PC-9 (cell line): ENCODE data around the gene SNRNP70. TPM values are rescaled to one million over a fixed set of nuclear protein-coding genes. Genes with fewer than 3 reads are reported as not detected.
"Not testable (repeated sequence)": the region's sequence is repeated elsewhere in the genome, so short reads cannot be mapped to it uniquely, and the experiment has no call there.

Experiments used
- BruUV-seq: library from RNA; stranded (reverse); fragments of 400-500 nt; replicated peaks from 2 replicates; lab custom pipeline; 2021; lab: Mats Ljungman, UMichigan
- CTCF ChIA-PET: fragments of 300-600 bp; sonication (Branson Sonifier 250); formaldehyde crosslinking; loops from one replicate; lab custom pipeline; 2022; ENCODE audit warnings: antibody characterized with exemption; lab: Charles Lee
- POLR2A ChIA-PET: fragments of 300-600 bp; sonication (Branson Sonifier 250); formaldehyde crosslinking; loops from one replicate; lab custom pipeline; 2022; ENCODE audit warnings: antibody characterized with exemption; ENCODE audit not compliant: unreplicated experiment; lab: Charles Lee
- DNase-seq, 2 experiments: peaks; one replicate each; pipeline versions ENCODE4 v3.0.0 to v3.0.0-alpha.2; 2015 to 2022; ENCODE audit warnings: mixed read lengths in 1 of 2
- H2AFZ ChIP-seq: fragments of 200-600 bp; sonication (generic); 2 replicates; pipeline ENCODE4 v1.8.1; 2017; ENCODE audit warnings: antibody characterized with exemption
- H3F3A ChIP-seq: fragments of 200-600 bp; sonication (generic); 2 replicates; pipeline ENCODE4 v1.8.1; 2017; ENCODE audit warnings: antibody characterized with exemption, mild to moderate bottlenecking, low read depth; ENCODE audit not compliant: insufficient read depth
- H3K27ac ChIP-seq: fragments of 200-600 bp; sonication (generic); 2 replicates; pipeline ENCODE4 v1.6.1; 2016; ENCODE audit warnings: mixed run types
- H3K27me3 ChIP-seq: fragments of 200-600 bp; sonication (generic); 2 replicates; pipeline ENCODE4 v1.6.1; 2016; ENCODE audit warnings: low read depth, mixed run types; ENCODE audit not compliant: insufficient read depth
- H3K36me3 ChIP-seq: fragments of 200-600 bp; sonication (generic); 2 replicates; pipeline ENCODE4 v1.6.1; 2016; ENCODE audit warnings: low read depth, mixed run types
- H3K4me1 ChIP-seq: fragments of 200-600 bp; sonication (generic); replicated peaks from 2 replicates; pipeline ENCODE4 v1.6.1; 2016; ENCODE audit warnings: mixed run types; ENCODE audit not compliant: insufficient read depth
- H3K4me2 ChIP-seq: fragments of 200-600 bp; sonication (generic); 2 replicates; pipeline ENCODE4 v1.6.1; 2017; ENCODE audit warnings: mixed run types
- H3K4me3 ChIP-seq: fragments of 200-600 bp; sonication (generic); 2 replicates; pipeline ENCODE4 v1.6.1; 2016; ENCODE audit warnings: mixed run types
- H3K79me2 ChIP-seq: fragments of 200-600 bp; sonication (generic); 2 replicates; pipeline ENCODE4 v1.6.1; 2017; ENCODE audit warnings: low read depth, mixed run types
- H3K9me2 ChIP-seq: fragments of 200-600 bp; sonication (generic); 2 replicates; pipeline ENCODE4 v1.8.1; 2017; ENCODE audit warnings: mild to moderate bottlenecking; ENCODE audit not compliant: insufficient read depth
- H3K9me3 ChIP-seq: fragments of 200-600 bp; sonication (generic); 2 replicates; pipeline ENCODE4 v1.8.1; 2016; ENCODE audit warnings: low read depth; ENCODE audit not compliant: insufficient read depth
- H4K20me1 ChIP-seq: fragments of 200-600 bp; sonication (generic); 2 replicates; pipeline ENCODE4 v1.8.1; 2017; ENCODE audit not compliant: insufficient read depth
- CTCF ChIP-seq: fragments of 200-600 bp; sonication (generic); conservative IDR thresholded peaks from 2 replicates; pipeline ENCODE4 v1.6.1; 2017; ENCODE audit warnings: mixed run types, antibody characterized with exemption, mild to moderate bottlenecking, moderate library complexity
- EZH2 ChIP-seq: fragments of 200-600 bp; sonication (generic); IDR thresholded peaks from 2 replicates; pipeline ENCODE4 v1.8.0; 2017; ENCODE audit warnings: antibody characterized with exemption, low read depth
- intact Hi-C: fragments of 100-400 bp; cut with micrococcal nuclease; formaldehyde crosslinking; loops from one replicate; pipeline ENCODE4 v1.10.0; 2022; ENCODE audit not compliant: unreplicated experiment
- total RNA-seq: library from RNA; stranded (reverse); gene quantifications from 2 replicates; pipeline ENCODE4 v1.2.3, GENCODE V29; 2021

The SNRNP70 gene
- total RNA-seq, 1 experiment from 2014 or later = 199 TPM

GRCh38 chr19:49123285-49123684 is 38.0 kb downstream of the SNRNP70 start:
- Histone ChIP-seq H3K4me1 (peaks cover 14% of the 10 kb centered on the region; the same call in 1 of the 2 replicates), H3K27me3 (peaks cover 13% of the 10 kb centered on the region), H3F3A (peaks cover 23% of the 10 kb centered on the region)
- H3K4me3 ChIP-seq, CTCF ChIA-PET, H3K36me3 ChIP-seq, intact Hi-C loops, H2AFZ ChIP-seq, POLR2A ChIA-PET, H3K9me3 ChIP-seq, BruUV-seq, H3K27ac ChIP-seq, H4K20me1 ChIP-seq, H3K4me2 ChIP-seq, H3K9me2 ChIP-seq, H3K79me2 ChIP-seq, DNase-seq: not testable (repeated sequence)

- intact Hi-C loops = no loop called here
- H3K27ac ChIP-seq = no peak overlapping the region
- H3K4me2 ChIP-seq = peak overlapping the region; percentile 59
- peaks cover 18% of the 10 kb centered on the region for H3K4me1 ChIP-seq
- H3K9me2 ChIP-seq = no peaks in the 10 kb centered on the region
- ChIA-PET POLR2A (interaction anchor here (0.6 kb wide), 1 partner anchor 40 kb away, joined by 4 read pairs; no protein-coding TSS in a partner anchor), CTCF (interaction anchor here (0.6 to 1.4 kb wide), 3 partner anchors 97 to 266 kb away, joined by 4 to 6 read pairs (median 4); partner anchors contain the start of genes GYS1 and RUVBL2)
- no peaks in the 10 kb centered on the region for H3K9me3 ChIP-seq
- BruUV-seq = no TSS peak
- 0 out of 2 replicates have a peak overlapping the region, but pooled peaks have one; percentile 27 for H3K4me3 ChIP-seq
- TF ChIP-seq EZH2 = no peak
- TF ChIP-seq CTCF = no peak
- peaks cover 21% of the 10 kb centered on the region; the same call in 1 of the 2 replicates for H3F3A ChIP-seq
- no peaks in the 10 kb centered on the region for H3K36me3 ChIP-seq
- H3K79me2 ChIP-seq = no peaks in the 10 kb centered on the region
- peaks cover 7% of the 10 kb centered on the region for H3K27me3 ChIP-seq
- H4K20me1 ChIP-seq = peaks cover 3% of the 10 kb centered on the region; the same call in 1 of the 2 replicates
- DNase-seq = peak in 1 of 2 experiments; percentile 16
- 0 out of 2 replicates have a peak overlapping the region, but pooled peaks have one; percentile 20 for H2AFZ ChIP-seq
Measured at GRCh38 chr19:49125025-49125731, 39.9 kb downstream of the SNRNP70 start.

GRCh38 chr19:49126575-49126974 is 41.3 kb downstream of the SNRNP70 start:
- no peaks in the 10 kb centered on the region for H3K79me2 ChIP-seq
- peaks cover 3% of the 10 kb centered on the region; the same call in 1 of the 2 replicates for H4K20me1 ChIP-seq
- H3K4me3 ChIP-seq = no peak overlapping the region
- H3K9me3 ChIP-seq = no peaks in the 10 kb centered on the region
- H3K27me3 ChIP-seq = no peaks in the 10 kb centered on the region
- intact Hi-C loops = no loop called here
- BruUV-seq = no TSS peak
- CTCF ChIA-PET = no interaction called here
- H3K9me2 ChIP-seq = no peaks in the 10 kb centered on the region
- TF ChIP-seq CTCF = no peak
- no peak for TF ChIP-seq EZH2
- peaks cover 21% of the 10 kb centered on the region; the same call in 1 of the 2 replicates for H3F3A ChIP-seq
- no peak for DNase-seq
- POLR2A ChIA-PET = no interaction called here
- peaks cover 18% of the 10 kb centered on the region for H3K4me1 ChIP-seq
- H3K27ac ChIP-seq = no peak overlapping the region
- no peak overlapping the region for H2AFZ ChIP-seq
- no peak overlapping the region for H3K4me2 ChIP-seq
- no peaks in the 10 kb centered on the region for H3K36me3 ChIP-seq

- BruUV-seq, DNase-seq, intact Hi-C loops, H3K27ac ChIP-seq, H3K9me2 ChIP-seq, H3K4me3 ChIP-seq, H3K36me3 ChIP-seq, H4K20me1 ChIP-seq, H3K9me3 ChIP-seq, H3K79me2 ChIP-seq, H3K27me3 ChIP-seq, H2AFZ ChIP-seq: not testable (repeated sequence)
- ChIA-PET POLR2A (interaction anchor here (0.5 to 0.8 kb wide), 7 partner anchors 71 to 759 kb away, joined by 3 to 22 read pairs (median 6); no protein-coding TSS in a partner anchor), CTCF (interaction anchor here (0.5 to 1.1 kb wide), 8 partner anchors 7 to 315 kb away, joined by 3 to 16 read pairs (median 6); no protein-coding TSS in a partner anchor)
- H3F3A ChIP-seq = peaks cover 21% of the 10 kb centered on the region; the same call in 1 of the 2 replicates
- peaks cover 18% of the 10 kb centered on the region for H3K4me1 ChIP-seq
- peak overlapping the region; percentile 62 for H3K4me2 ChIP-seq
Measured at GRCh38 chr19:49127225-49127624, 42.0 kb downstream of the SNRNP70 start.
